ENCODE results near the gene IGFL4. TPM values are rescaled to one million over a fixed set of nuclear protein-coding genes. Genes with fewer than 3 reads are reported as not detected.
A peak's percentile ranks its signal among the peaks of the same experiment; 100 is the strongest.

IGFL4 gene
- total and polyA plus RNA-seq, 2 of the 13 experiments (the other 11 are each of a cell fraction or from before 2014, with no cell fraction given), result 1.2 to 1.4 TPM

DNA sequence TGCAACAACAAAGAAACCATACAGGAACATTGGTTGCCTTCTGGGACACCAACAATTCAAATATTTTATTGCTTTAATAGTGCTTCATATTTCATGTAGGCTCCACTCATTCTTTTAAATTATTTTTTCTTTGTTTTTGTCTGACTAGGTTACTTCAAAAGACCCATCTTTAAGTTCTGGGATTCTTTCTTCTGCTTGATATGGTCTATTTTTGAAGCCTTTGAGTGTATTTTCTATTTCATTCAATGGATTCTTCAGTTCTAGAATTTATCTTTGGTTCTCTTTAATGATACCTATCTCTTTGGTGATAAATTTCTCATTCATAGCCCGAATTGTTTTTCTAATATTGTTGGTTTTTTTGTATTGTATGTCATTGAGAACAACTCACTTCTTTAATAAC lies 45.1 kb upstream of the IGFL4 start:
- Histone ChIP-seq H4K20me1 (ENCODE audit: insufficient read depth, low read length) (no peaks in the 10 kb centered on the region), H3K36me3 (replicated peaks in 1 of 2; ENCODE audit: control insufficient read depth in 1 of 2, insufficient read depth in 2 of 2, low read length in 2 of 2) (no peaks in the 10 kb centered on the region), H3K79me2 (ENCODE audit: insufficient read depth, low read length) (no peaks in the 10 kb centered on the region), H3K27me3 (ENCODE audit: control insufficient read depth in 1 of 2, insufficient read depth in 2 of 2, low read length in 2 of 2) (peaks cover 0 to 6% of the 10 kb centered on the region in 2 experiments; a peak in 1 of 5 replicates), H3K4me2 (ENCODE audit: low read depth, low read length) (no peak overlapping the region), H2AFZ (ENCODE audit: low read length) (no peak overlapping the region), H3K9ac (ENCODE audit: insufficient read depth, low read depth, low read length) (no peak overlapping the region), H3K4me3 (replicated peaks in 1 of 3; ENCODE audit: insufficient read depth in 1 of 3, low read depth in 2 of 3, low read length in 3 of 3) (no peak overlapping the region), H3K9me3 (ENCODE audit: low read length) (peaks cover 15% of the 10 kb centered on the region; the same call in 1 of the 2 replicates), H3K27ac (ENCODE audit: extremely low read length, insufficient read depth, low read length) (no peak overlapping the region), H3K4me1 (ENCODE audit: insufficient read depth, low read length) (no peaks in the 10 kb centered on the region)
- 0% methylated on average over 1 of the region's 1 CpG for WGBS (ENCODE audit: low lambda C conversion rate)
- FAIRE-seq (no peak), ATAC-seq (no peak), DNase-seq (ENCODE audit: low spot score) (no peak)
- ChIA-PET POLR2A (no interaction called here), CTCF (ENCODE audit: low intra/inter-chr PET ratio, low total read pairs) (no interaction called here)
- intact Hi-C loops (cut with micrococcal nuclease; ENCODE audit: unreplicated experiment), result no loop called here
- no peak for TF ChIP-seq ZNF546 (CRISPR knock-in tag; conservative IDR thresholded peaks at IDR 0.05)
- TF ChIP-seq ZNF160 (CRISPR knock-in tag; IDR thresholded peaks at IDR 0.05), result peak; percentile 95; the same call in 1 of the 2 replicates
- no TSS peak for BruUV-seq (replicated peaks)
- in situ Hi-C loops (cut with HindIII; ENCODE audit: extremely low pct_ligation_motif_present, low pct_unique_long_range_greater_than_20kb), result no loop called here

DNA sequence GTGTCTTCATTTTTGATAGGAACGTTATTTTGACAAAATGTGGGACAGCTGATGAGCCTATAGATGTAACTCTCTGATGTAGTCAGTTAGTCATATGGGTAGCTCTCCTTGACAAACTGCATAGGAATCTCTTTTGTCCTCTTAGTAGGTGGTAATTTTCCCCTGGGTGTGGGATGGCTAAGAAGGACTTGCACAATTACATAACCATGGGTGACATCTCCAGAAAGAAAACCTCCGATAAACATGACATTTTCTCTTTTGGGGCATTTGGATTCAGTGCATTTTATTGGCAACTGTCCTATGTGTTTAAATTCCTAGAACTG lies 41.9 kb upstream of the IGFL4 start:
- WGBS (ENCODE audit: low lambda C conversion rate), result 29% methylated on average over 2 of the region's 2 CpGs
- ATAC-seq, result no peak
- DNase-seq (ENCODE audit: low spot score), result no peak
- H3K9ac ChIP-seq (ENCODE audit: insufficient read depth, low read depth, low read length), result no peak overlapping the region
- POLR2A ChIA-PET, result no interaction called here
- no peak overlapping the region for H3K4me3 ChIP-seq (replicated peaks in 1 of 3; ENCODE audit: insufficient read depth in 1 of 3, low read depth in 2 of 3, low read length in 3 of 3)
- no peak overlapping the region for H3K27ac ChIP-seq (ENCODE audit: extremely low read length, insufficient read depth, low read length)
- BruUV-seq (replicated peaks), result no TSS peak
- peaks cover 10% of the 10 kb centered on the region; the same call in 1 of the 2 replicates for H3K9me3 ChIP-seq (ENCODE audit: low read length)
- no peak for FAIRE-seq
- no peaks in the 10 kb centered on the region for H3K27me3 ChIP-seq (ENCODE audit: control insufficient read depth in 1 of 2, insufficient read depth in 2 of 2, low read length in 2 of 2)
- no peak overlapping the region for H2AFZ ChIP-seq (ENCODE audit: low read length)
- H3K4me2 ChIP-seq (ENCODE audit: low read depth, low read length), result no peak overlapping the region
- CTCF ChIA-PET (ENCODE audit: low intra/inter-chr PET ratio, low total read pairs), result interaction anchor here (0.9 to 2.6 kb wide), 3 partner anchors 107 to 183 kb away, joined by 3 to 27 read pairs (median 5); no protein-coding TSS in a partner anchor
- intact Hi-C loops (cut with micrococcal nuclease; ENCODE audit: unreplicated experiment), result loop anchor here (1.0 kb wide), 2 partner anchors 107 to 183 kb away; no protein-coding TSS in a partner anchor
- in situ Hi-C loops (cut with HindIII; ENCODE audit: extremely low pct_ligation_motif_present, low pct_unique_long_range_greater_than_20kb), result loop anchor here (5.0 kb wide), 2 partner anchors 110 to 185 kb away; no protein-coding TSS in a partner anchor
- H4K20me1 ChIP-seq (ENCODE audit: insufficient read depth, low read length), result no peaks in the 10 kb centered on the region
- no peaks in the 10 kb centered on the region for H3K36me3 ChIP-seq (replicated peaks in 1 of 2; ENCODE audit: control insufficient read depth in 1 of 2, insufficient read depth in 2 of 2, low read length in 2 of 2)
- no peaks in the 10 kb centered on the region for H3K4me1 ChIP-seq (ENCODE audit: insufficient read depth, low read length)
- no peaks in the 10 kb centered on the region for H3K79me2 ChIP-seq (ENCODE audit: insufficient read depth, low read length)
- TF ChIP-seq STAG1 (CRISPR knock-in tag; IDR thresholded peaks at IDR 0.05) (no peak), NFATC3 (CRISPR knock-in tag; IDR thresholded peaks at IDR 0.05) (no peak), JUNB (CRISPR knock-in tag; IDR thresholded peaks at IDR 0.05; ENCODE audit: borderline replicate concordance) (no peak), GFI1 (CRISPR knock-in tag; IDR thresholded peaks at IDR 0.05; ENCODE audit: borderline replicate concordance) (no peak), RBM22 (optimal IDR thresholded peaks at IDR 0.05; ENCODE audit: low read length) (no peak), ZNF879 (CRISPR knock-in tag; IDR thresholded peaks at IDR 0.05) (no peak), ZFP37 (CRISPR knock-in tag; IDR thresholded peaks at IDR 0.05; ENCODE audit: borderline replicate concordance) (no peak), ZKSCAN5 (CRISPR knock-in tag; IDR thresholded peaks at IDR 0.05) (no peak), ZNF713 (CRISPR knock-in tag; IDR thresholded peaks at IDR 0.05) (no peak)
- TF ChIP-seq, protein P1, sequence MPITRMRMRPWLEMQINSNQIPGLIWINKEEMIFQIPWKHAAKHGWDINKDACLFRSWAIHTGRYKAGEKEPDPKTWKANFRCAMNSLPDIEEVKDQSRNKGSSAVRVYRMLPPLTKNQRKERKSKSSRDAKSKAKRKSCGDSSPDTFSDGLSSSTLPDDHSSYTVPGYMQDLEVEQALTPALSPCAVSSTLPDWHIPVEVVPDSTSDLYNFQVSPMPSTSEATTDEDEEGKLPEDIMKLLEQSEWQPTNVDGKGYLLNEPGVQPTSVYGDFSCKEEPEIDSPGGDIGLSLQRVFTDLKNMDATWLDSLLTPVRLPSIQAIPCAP (CRISPR knock-in tag; IDR thresholded peaks at IDR 0.05; ENCODE audit: low read depth), result no peak
- TF ChIP-seq, protein P2, sequence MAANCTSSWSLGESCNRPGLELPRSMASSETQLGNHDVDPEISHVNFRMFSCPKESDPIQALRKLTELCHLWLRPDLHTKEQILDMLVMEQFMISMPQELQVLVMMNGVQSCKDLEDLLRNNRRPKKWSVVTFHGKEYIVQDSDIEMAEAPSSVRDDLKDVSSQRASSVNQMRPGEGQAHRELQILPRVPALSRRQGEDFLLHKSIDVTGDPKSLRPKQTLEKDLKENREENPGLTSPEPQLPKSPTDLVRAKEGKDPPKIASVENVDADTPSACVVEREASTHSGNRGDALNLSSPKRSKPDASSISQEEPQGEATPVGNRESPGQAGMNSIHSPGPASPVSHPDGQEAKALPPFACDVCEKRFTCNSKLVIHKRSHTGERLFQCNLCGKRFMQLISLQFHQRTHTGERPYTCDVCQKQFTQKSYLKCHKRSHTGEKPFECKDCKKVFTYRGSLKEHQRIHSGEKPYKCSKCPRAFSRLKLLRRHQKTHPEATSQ (CRISPR knock-in tag; IDR thresholded peaks at IDR 0.05; ENCODE audit: borderline replicate concordance), result no peak
